Smooth muscle cell (in vitro differentiated cells): ENCODE data around the gene VPS13A. TPM values are rescaled to one million over a fixed set of nuclear protein-coding genes. Genes with fewer than 3 reads are reported as not detected.

ENCODE experiments used
- DNase-seq: peaks from one replicate; lab custom pipeline; 2025; ENCODE audit not compliant: unreplicated experiment; lab: John Stamatoyannopoulos, UW
- H2AFZ ChIP-seq: fragments of 200-600 bp; sonication (generic); 2 replicates; pipeline ENCODE4 v1.6.0; 2016; ENCODE audit warnings: antibody characterized with exemption, low read depth, mild to moderate bottlenecking
- H3F3A ChIP-seq: fragments of 200-600 bp; sonication (generic); 2 replicates; pipeline ENCODE4 v1.6.0; 2017; ENCODE audit warnings: antibody characterized with exemption, low read depth
- H3K27ac ChIP-seq: fragments of 200-600 bp; sonication (generic); 2 replicates; pipeline ENCODE4 v1.5.1; 2016; ENCODE audit warnings: low read depth, mild to moderate bottlenecking
- H3K27me3 ChIP-seq: fragments of 200-600 bp; sonication (generic); 2 replicates; pipeline ENCODE4 v1.6.1; 2016; ENCODE audit warnings: low read depth, mild to moderate bottlenecking
- H3K36me3 ChIP-seq: fragments of 200-600 bp; sonication (generic); 2 replicates; pipeline ENCODE4 v1.5.1; 2016; ENCODE audit warnings: low read depth
- H3K4me1 ChIP-seq: fragments of 200-600 bp; sonication (generic); 2 replicates; pipeline ENCODE4 v1.5.1; 2016; ENCODE audit warnings: low read depth
- H3K4me2 ChIP-seq: fragments of 200-600 bp; sonication (generic); 2 replicates; pipeline ENCODE4 v1.6.0; 2016; ENCODE audit warnings: mild to moderate bottlenecking
- H3K4me3 ChIP-seq: fragments of 200-600 bp; sonication (generic); 2 replicates; pipeline ENCODE4 v1.5.1; 2016; ENCODE audit warnings: mild to moderate bottlenecking
- H3K79me2 ChIP-seq: fragments of 200-600 bp; sonication (generic); 2 replicates; pipeline ENCODE4 v1.6.0; 2016; ENCODE audit warnings: low read depth, mild to moderate bottlenecking
- H3K9ac ChIP-seq: fragments of 200-600 bp; sonication (generic); 2 replicates; pipeline ENCODE4 v1.6.0; 2016; ENCODE audit warnings: low read depth
- H3K9me3 ChIP-seq: fragments of 200-600 bp; sonication (generic); replicated peaks from 2 replicates; pipeline ENCODE4 v1.5.1; 2016; ENCODE audit warnings: low read depth
- H4K20me1 ChIP-seq: fragments of 200-600 bp; sonication (generic); 2 replicates; pipeline ENCODE4 v1.6.0; 2016; ENCODE audit warnings: low read depth
- CTCF ChIP-seq: fragments of 200-600 bp; sonication (generic); IDR thresholded peaks from 2 replicates; pipeline ENCODE4 v1.5.1; 2017; ENCODE audit warnings: borderline replicate concordance, mild to moderate bottlenecking, antibody characterized with exemption; ENCODE audit not compliant: insufficient read depth, poor library complexity, severe bottlenecking
- WGBS: methylation state at CpG from one replicate; pipeline ENCODE4 v1.1.7; 2016; ENCODE audit warnings: low lambda C conversion rate; 5-methylcytosine and 5-hydroxymethylcytosine counted together
- polyA plus RNA-seq: library from polyadenylated mRNA; unstranded; fragments of >200 nt; fragmentation: Nextera tagmentation; extraction: Ambion mirVana; gene quantifications from 2 replicates; pipeline ENCODE4 v1.2.1, GENCODE V29; 2016
- total RNA-seq: library from RNA; depleted of rRNA; stranded (reverse); fragments of >200 nt; gene quantifications from 2 replicates; pipeline ENCODE4 v1.2.3, GENCODE V29; 2014

The VPS13A gene
- total and polyA plus RNA-seq, 2 experiments from 2014 or later = 1.6 to 17.0 TPM

- no peaks in the 10 kb centered on the region for H3K27me3 ChIP-seq
- no peak overlapping the region for H3K9ac ChIP-seq
- H3F3A ChIP-seq = no peaks in the 10 kb centered on the region
- no peaks in the 10 kb centered on the region for H4K20me1 ChIP-seq
- no peaks in the 10 kb centered on the region for H3K4me1 ChIP-seq
- WGBS = 81% methylated on average over 3 of the region's 3 CpGs
- no peak for DNase-seq
- H3K9me3 ChIP-seq = no peaks in the 10 kb centered on the region
- no peak overlapping the region for H3K4me2 ChIP-seq
- H3K79me2 ChIP-seq = no peaks in the 10 kb centered on the region
- no peak overlapping the region for H3K4me3 ChIP-seq
- no peak overlapping the region for H2AFZ ChIP-seq
- no peak overlapping the region for H3K27ac ChIP-seq
- TF ChIP-seq CTCF = no peak
- H3K36me3 ChIP-seq = no peaks in the 10 kb centered on the region
These were observed 245.6 kb downstream of the VPS13A start for GRCh38 chr9:77422969-77423368.

GRCh38 chr9:77423841-77424240, 246.5 kb downstream of the VPS13A start:
- Histone ChIP-seq H3K9ac (no peak overlapping the region), H3K4me3 (no peak overlapping the region), H3K27ac (no peak overlapping the region), H3K9me3 (no peaks in the 10 kb centered on the region), H3K27me3 (no peaks in the 10 kb centered on the region), H2AFZ (no peak overlapping the region), H3K4me1 (no peaks in the 10 kb centered on the region), H3K79me2 (no peaks in the 10 kb centered on the region), H3K36me3 (no peaks in the 10 kb centered on the region), H3K4me2 (no peak overlapping the region), H3F3A (no peaks in the 10 kb centered on the region), H4K20me1 (no peaks in the 10 kb centered on the region)
- DNase-seq = no peak
- WGBS = 93% methylated on average over 3 of the region's 3 CpGs
- TF ChIP-seq CTCF = no peak

- Histone ChIP-seq H3K4me3 (no peak overlapping the region), H2AFZ (no peak overlapping the region), H3K4me2 (no peak overlapping the region), H4K20me1 (no peaks in the 10 kb centered on the region), H3K4me1 (no peaks in the 10 kb centered on the region), H3K27ac (no peak overlapping the region), H3K79me2 (no peaks in the 10 kb centered on the region), H3K27me3 (no peaks in the 10 kb centered on the region), H3F3A (no peaks in the 10 kb centered on the region), H3K36me3 (no peaks in the 10 kb centered on the region), H3K9ac (no peak overlapping the region), H3K9me3 (no peaks in the 10 kb centered on the region)
- TF ChIP-seq CTCF = no peak
- WGBS = 100% methylated on average over 2 of the region's 2 CpGs
- no peak for DNase-seq
These were observed 247.7 kb downstream of the VPS13A start for GRCh38 chr9:77424993-77425392.

- Histone ChIP-seq H3K9ac (no peak overlapping the region), H3K79me2 (no peaks in the 10 kb centered on the region), H3K36me3 (no peaks in the 10 kb centered on the region), H3K9me3 (no peaks in the 10 kb centered on the region), H3K27ac (no peak overlapping the region), H4K20me1 (no peaks in the 10 kb centered on the region), H3K27me3 (no peaks in the 10 kb centered on the region), H3K4me2 (no peak overlapping the region), H3K4me1 (no peaks in the 10 kb centered on the region), H3F3A (no peaks in the 10 kb centered on the region), H3K4me3 (no peak overlapping the region), H2AFZ (no peak overlapping the region)
- 53% methylated on average over 3 of the region's 3 CpGs for WGBS
- no peak for TF ChIP-seq CTCF
- no peak for DNase-seq
These were observed 249.4 kb downstream of the VPS13A start for GRCh38 chr9:77426712-77427111.
